Stimulated activated CD4-positive, alpha-beta T cell treated with anti-CD3 and anti-CD28 coated beads, Interleukin-12 subunit alpha, Interleukin-12 subunit beta, amount 100 ng/mL, for 24 hours (primary cell): ENCODE measurements around the gene MBD5.

Experiments used
- DNase-seq, 2 experiments: peaks; one replicate each; pipeline ENCODE4 v3.0.0-alpha.2; 2020; ENCODE audit warnings: low read depth in 2 of 2

Gene MBD5

GRCh38 chr2:148548716-148549400 is 528.0 kb downstream of the MBD5 start:
- DNase-seq = no peak

- DNase-seq = no peak
Observed at GRCh38 chr2:148552675-148553331, 531.9 kb downstream of the MBD5 start.

DNA sequence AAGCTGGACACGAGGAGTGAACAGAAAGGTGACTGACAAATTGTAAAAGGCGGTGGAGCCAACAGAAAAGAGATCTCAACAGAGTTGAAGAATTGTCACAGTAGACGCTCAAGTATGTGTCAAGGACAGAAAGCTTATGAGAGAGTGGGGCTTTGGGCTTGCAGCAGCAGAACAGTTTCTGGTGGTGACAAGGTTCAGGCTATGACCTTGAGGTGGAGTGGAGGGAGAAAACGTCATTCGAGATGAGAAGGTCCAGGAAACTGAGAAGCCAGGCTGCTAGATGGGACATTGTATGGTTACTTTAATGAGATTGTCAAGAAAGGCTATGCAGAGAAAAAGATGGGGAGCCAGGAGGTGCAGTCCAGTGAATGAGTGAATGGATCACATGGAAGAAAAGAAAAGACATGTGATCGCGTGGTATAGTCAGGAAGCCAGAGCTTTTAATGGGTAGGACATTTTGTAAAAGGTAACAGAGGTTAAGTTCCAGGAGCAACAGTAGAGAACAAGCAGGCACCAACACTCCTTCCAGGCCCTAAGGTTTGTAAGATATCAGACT is 532.5 kb downstream of the MBD5 start:
- no peak for DNase-seq

- no peak for DNase-seq
Observed at GRCh38 chr2:148554459-148555247, 533.8 kb downstream of the MBD5 start.

DNA sequence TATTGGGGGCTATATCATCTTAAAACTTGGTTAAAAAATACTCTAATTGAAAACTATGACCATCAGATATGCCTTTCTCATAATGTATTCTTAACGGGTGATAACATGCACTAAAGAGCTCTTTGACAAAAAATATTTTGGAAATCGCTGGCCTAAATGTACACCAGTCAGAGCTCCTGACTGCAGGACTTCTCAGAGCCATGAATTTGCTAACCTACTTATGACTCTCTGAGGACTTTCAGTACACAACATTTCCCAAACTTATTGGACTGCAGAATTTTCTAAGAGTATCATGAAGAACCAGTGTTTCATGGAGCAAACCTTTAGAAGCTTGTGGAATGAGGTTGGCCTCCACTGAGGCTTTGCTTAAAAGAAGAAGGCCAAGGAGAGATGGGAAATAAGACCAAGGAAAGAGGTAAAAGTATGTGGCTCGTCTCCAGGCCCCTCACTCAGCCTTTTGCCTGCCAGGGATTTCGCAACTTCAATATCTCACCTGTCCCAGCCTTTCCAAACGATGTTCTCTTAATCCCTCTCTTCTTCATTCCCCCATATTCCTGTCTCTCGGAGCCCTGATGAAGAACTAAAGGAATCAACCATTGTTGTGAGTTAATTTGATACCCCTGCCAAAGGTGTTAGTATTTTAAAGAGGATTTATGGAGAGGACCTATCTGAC is 534.9 kb downstream of the MBD5 start:
- no peak for DNase-seq

- no peak for DNase-seq
Observed at GRCh38 chr2:148557844-148558436, 537.0 kb downstream of the MBD5 start.

DNA sequence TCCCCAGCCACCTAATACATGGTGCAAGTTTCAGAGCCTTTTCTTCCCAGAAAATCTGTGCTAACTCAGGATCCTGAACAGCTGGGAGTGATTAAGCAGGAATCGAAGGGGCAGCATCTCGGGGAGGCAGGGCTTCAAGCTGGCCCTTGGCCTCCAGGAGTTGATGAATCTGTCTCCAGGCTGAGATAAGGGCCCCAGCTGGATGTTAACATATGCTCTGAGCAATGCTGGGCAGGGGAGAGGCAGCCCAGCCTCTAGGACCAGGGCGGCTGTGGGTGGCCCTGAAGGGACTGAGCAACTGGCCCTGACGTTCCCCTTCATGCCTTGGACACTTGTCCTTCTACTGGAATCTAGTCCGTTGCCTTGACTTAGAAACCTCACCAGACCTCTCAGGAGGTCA is 539.6 kb downstream of the MBD5 start:
- DNase-seq = no peak

DNA sequence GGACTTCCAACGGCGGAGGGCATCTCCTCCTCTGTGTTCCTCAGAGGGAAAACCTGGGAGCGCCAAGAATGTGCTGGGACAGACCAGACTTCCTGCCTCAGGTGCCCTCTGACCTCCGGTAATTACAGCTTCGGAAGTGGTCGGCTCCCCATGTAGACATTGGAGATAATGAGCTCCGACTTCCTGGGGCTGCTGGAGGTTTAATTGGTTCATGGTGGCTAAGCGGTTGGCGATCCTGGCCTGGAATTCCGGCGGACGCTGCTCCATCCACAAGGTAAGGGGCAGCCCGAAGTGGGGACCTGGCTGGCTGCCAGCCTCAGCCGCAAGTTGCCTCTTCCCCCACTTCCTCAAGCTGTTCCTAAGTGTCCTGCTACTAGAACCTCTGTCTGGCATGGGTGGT is 540.5 kb downstream of the MBD5 start:
- DNase-seq = no peak

DNA sequence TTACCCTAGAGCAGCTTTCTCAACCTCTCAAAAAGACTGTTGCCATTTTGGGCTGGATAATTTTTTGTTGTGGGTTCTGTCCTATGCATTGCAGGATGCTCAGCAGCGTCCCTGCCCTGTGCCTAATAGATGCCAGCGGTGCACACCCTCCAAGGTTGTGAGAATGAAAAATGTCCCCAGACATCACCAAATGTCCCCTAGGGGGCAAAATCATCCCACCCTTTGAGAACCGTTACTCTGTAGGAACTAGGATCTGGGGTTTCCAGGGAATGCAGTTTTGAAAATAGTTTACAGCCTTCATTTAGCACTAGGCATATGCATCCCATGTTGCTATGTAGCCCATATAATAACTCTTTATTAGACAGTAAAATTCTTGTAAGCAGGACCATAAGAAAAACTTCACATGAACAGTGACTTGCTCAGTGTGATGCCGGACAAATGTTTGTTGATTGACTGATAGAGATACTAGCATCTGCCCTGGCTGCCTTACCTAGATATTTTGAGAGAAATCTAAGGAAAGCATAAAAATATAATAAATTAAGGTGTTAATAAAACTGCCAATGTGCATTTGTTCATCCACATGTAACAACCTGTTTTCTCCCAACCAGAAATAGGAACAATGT is 544.5 kb downstream of the MBD5 start:
- DNase-seq = no peak
